Measurements from ENCODE around the gene SH3RF3. TPM values are rescaled to one million over a fixed set of nuclear protein-coding genes. Genes with fewer than 3 reads are reported as not detected.

Gene SH3RF3
- polyA plus RNA-seq, 1 donor (not counting 4 experiments of a cell fraction or from before 2014, with no cell fraction given), result 0.08 TPM

GRCh38 chr2:109148991-109149645, 20.1 kb downstream of the SH3RF3 start:
- Histone ChIP-seq H3K9me1 (ENCODE audit: control insufficient read depth, extremely low read depth, insufficient read depth, low read length) (no peaks in the 10 kb centered on the region), H3K36me3 (ENCODE audit: control insufficient read depth in 2 of 2, extremely low read depth in 1 of 2, insufficient read depth in 2 of 2, low read length in 2 of 2) (no peaks in the 10 kb centered on the region), H4K20me1 (ENCODE audit: control insufficient read depth, extremely low read depth, insufficient read depth, low read length) (no peaks in the 10 kb centered on the region), H3K9me3 (ENCODE audit: control insufficient read depth, low read depth, low read length) (no peaks in the 10 kb centered on the region), H3K27me3 (ENCODE audit: control insufficient read depth, extremely low read depth, insufficient read depth, low read length) (peaks cover 32% of the 10 kb centered on the region), H3K9ac (ENCODE audit: control insufficient read depth, extremely low read depth, insufficient read depth, low read length) (no peak overlapping the region), H3K4me3 (ENCODE audit: control insufficient read depth in 2 of 3, extremely low read depth in 1 of 3, insufficient read depth in 2 of 3, low read depth in 1 of 3, low read length in 3 of 3) (no peak overlapping the region), H3K4me1 (ENCODE audit: control insufficient read depth, extremely low read depth, insufficient read depth, low read length) (no peaks in the 10 kb centered on the region), H3K27ac (ENCODE audit: control insufficient read depth, insufficient read depth, low read length) (no peak overlapping the region), H2AFZ (ENCODE audit: control insufficient read depth, low read length) (no peak overlapping the region), H3K4me2 (ENCODE audit: control insufficient read depth, extremely low read depth, insufficient read depth, low read depth, low read length) (no peak overlapping the region), H3K79me2 (ENCODE audit: control insufficient read depth, insufficient read depth, low read length) (no peaks in the 10 kb centered on the region)
- FAIRE-seq (no peak), DNase-seq (ENCODE audit: low read depth, low spot score) (no peak)
- dilution Hi-C loops (cut with MboI; ENCODE audit: extremely low pct_ligation_motif_present, low sequenced_read_pairs), result no loop called here
- TF ChIP-seq CTCF (optimal IDR thresholded peaks at IDR 0.05 in 1 of 3, IDR thresholded peaks at IDR 0.05 in 1 of 3, conservative IDR thresholded peaks at IDR 0.05 in 1 of 3; ENCODE audit: extremely low read depth in 1 of 3, insufficient read depth in 2 of 3, low read length in 3 of 3), result no peak
- TF ChIP-seq EZH2 (IDR thresholded peaks at IDR 0.05; ENCODE audit: low read length), result no peak

DNA sequence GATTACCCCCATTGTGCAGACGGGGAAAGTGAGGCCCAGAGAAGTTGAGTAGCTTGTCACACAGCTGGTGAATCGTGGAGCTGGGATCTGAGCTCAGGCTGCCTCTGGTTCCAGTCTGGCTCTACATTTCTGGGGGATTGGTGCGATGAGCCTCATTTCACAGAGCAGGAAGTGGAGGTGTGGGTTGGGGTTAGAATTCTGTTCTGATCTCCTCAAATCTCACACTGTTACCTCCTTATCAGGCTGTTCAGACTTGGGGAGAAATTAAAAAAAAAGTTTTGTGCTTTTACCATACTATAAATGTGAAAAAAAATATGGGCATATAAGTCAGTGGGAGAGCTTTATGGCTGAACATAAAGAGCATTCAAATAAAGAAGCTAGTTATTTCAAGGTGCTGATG, 21.6 kb downstream of the SH3RF3 start:
- dilution Hi-C loops (cut with MboI; ENCODE audit: extremely low pct_ligation_motif_present, low sequenced_read_pairs), result no loop called here
- no peak overlapping the region for H3K4me2 ChIP-seq (ENCODE audit: control insufficient read depth, extremely low read depth, insufficient read depth, low read depth, low read length)
- H3K9ac ChIP-seq (ENCODE audit: control insufficient read depth, extremely low read depth, insufficient read depth, low read length), result no peak overlapping the region
- FAIRE-seq (no peak), DNase-seq (ENCODE audit: low read depth, low spot score) (no peak)
- no peak overlapping the region for H2AFZ ChIP-seq (ENCODE audit: control insufficient read depth, low read length)
- H3K4me1 ChIP-seq (ENCODE audit: control insufficient read depth, extremely low read depth, insufficient read depth, low read length), result no peaks in the 10 kb centered on the region
- H3K79me2 ChIP-seq (ENCODE audit: control insufficient read depth, insufficient read depth, low read length), result no peaks in the 10 kb centered on the region
- H3K9me1 ChIP-seq (ENCODE audit: control insufficient read depth, extremely low read depth, insufficient read depth, low read length), result no peaks in the 10 kb centered on the region
- H3K4me3 ChIP-seq (ENCODE audit: control insufficient read depth in 2 of 3, extremely low read depth in 1 of 3, insufficient read depth in 2 of 3, low read depth in 1 of 3, low read length in 3 of 3), result no peak overlapping the region
- peaks cover 31% of the 10 kb centered on the region for H3K27me3 ChIP-seq (ENCODE audit: control insufficient read depth, extremely low read depth, insufficient read depth, low read length)
- no peaks in the 10 kb centered on the region for H4K20me1 ChIP-seq (ENCODE audit: control insufficient read depth, extremely low read depth, insufficient read depth, low read length)
- H3K27ac ChIP-seq (ENCODE audit: control insufficient read depth, insufficient read depth, low read length), result no peak overlapping the region
- H3K36me3 ChIP-seq (ENCODE audit: control insufficient read depth in 2 of 2, extremely low read depth in 1 of 2, insufficient read depth in 2 of 2, low read length in 2 of 2), result no peaks in the 10 kb centered on the region
- TF ChIP-seq EZH2 (IDR thresholded peaks at IDR 0.05; ENCODE audit: low read length) (no peak), CTCF (optimal IDR thresholded peaks at IDR 0.05 in 1 of 3, IDR thresholded peaks at IDR 0.05 in 1 of 3, conservative IDR thresholded peaks at IDR 0.05 in 1 of 3; ENCODE audit: extremely low read depth in 1 of 3, insufficient read depth in 2 of 3, low read length in 3 of 3) (no peak)
- H3K9me3 ChIP-seq (ENCODE audit: control insufficient read depth, low read depth, low read length), result no peaks in the 10 kb centered on the region

All from keratinocyte (primary cell).